Stomach (tissue), 9 donors: ENCODE data around the gene USP13. TPM values are rescaled to one million over a fixed set of nuclear protein-coding genes. Genes with fewer than 3 reads are reported as not detected.

Experiments used
- DNase-seq, 2 donors: peaks; one replicate each; pipeline versions ENCODE4 v3.0.0 to v3.0.0-alpha.2; 2013 to 2019
- H3K27ac ChIP-seq, 5 donors: fragments of 200-600 bp in 4 of 5; sonication (generic) in 4 of 5; one replicate each; pipeline ENCODE4 v1.5.1; 2013 to 2019; ENCODE audit warnings: mild to moderate bottlenecking in 1 of 5, moderate library complexity in 1 of 5
- H3K27me3 ChIP-seq, 3 donors: fragments of 200-600 bp; sonication (generic); one replicate each; pipeline ENCODE4 v1.5.1; 2017 to 2019; ENCODE audit warnings: mixed run types in 1 of 3
- H3K36me3 ChIP-seq, 4 donors: fragments of 200-600 bp; sonication (generic); 1 replicate in 3 of 4; 2 replicates in 1 of 4; pipeline ENCODE4 v1.5.1; 2016 to 2019
- H3K4me1 ChIP-seq, 4 donors: fragments of 200-600 bp; sonication (generic); one replicate each; pipeline ENCODE4 v1.5.1; 2016 to 2019
- H3K4me3 ChIP-seq, 4 donors: fragments of 200-600 bp; sonication (generic) in 3 of 4; one replicate each; pipeline ENCODE4 v1.5.1; 2016 to 2019; ENCODE audit warnings: mild to moderate bottlenecking in 1 of 4
- H3K9me3 ChIP-seq, 4 donors: fragments of 200-600 bp; sonication (generic); one replicate each; pipeline ENCODE4 v1.5.1; 2016 to 2019
- CTCF ChIP-seq, 7 experiments: fragments of 450-650 bp in 4 of 7; fragments of 200-600 bp in 3 of 7; sonication (generic) in 3 of 7; IDR thresholded peaks; one replicate each; pipeline ENCODE4 v1.5.1; 2016 to 2019; ENCODE audit warnings: antibody characterized with exemption in 7 of 7, control low read depth in 2 of 7, mild to moderate bottlenecking in 1 of 7
- EP300 ChIP-seq: sonication (generic); formaldehyde crosslinking; IDR thresholded peaks from one replicate; pipeline ENCODE4 v1.6.1; 2017; ENCODE audit warnings: antibody characterized with exemption
- POLR2A ChIP-seq, 4 donors: fragments of 450-650 bp; IDR thresholded peaks; one replicate each; pipeline ENCODE4 v1.6.1; 2016; ENCODE audit warnings: antibody characterized with exemption in 4 of 4, control low read depth in 2 of 4, mild to moderate bottlenecking in 1 of 4, moderate library complexity in 1 of 4
- POLR2AphosphoS5 ChIP-seq, 3 donors: sonication (generic); formaldehyde crosslinking; IDR thresholded peaks; one replicate each; pipeline ENCODE4 v1.6.1; 2016; ENCODE audit warnings: antibody characterized with exemption in 3 of 3
- WGBS, 5 donors: extraction: QIAGEN DNeasy Blood & Tissue Kit in 3 of 5; methylation state at CpG; one replicate each; pipeline versions ENCODE4 v1.1.5 to v1.1.7; 2013 to 2018; 5-methylcytosine and 5-hydroxymethylcytosine counted together
- intact Hi-C: fragments of 100-400 bp; cut with DNase I; formaldehyde crosslinking; loops from one replicate; pipeline ENCODE4 v1.15.1; 2023; ENCODE audit warnings: low total_unique reads
- polyA plus RNA-seq, 3 donors: library from polyadenylated mRNA; stranded (reverse); fragments of 200-250 nt; gene quantifications; one replicate each; pipeline ENCODE4 v1.2.3, GENCODE V29; 2013
- total RNA-seq, 5 donors: library from RNA; depleted of rRNA; stranded (reverse); fragments of >200 nt; gene quantifications; one replicate each; pipeline versions ENCODE4 v1.1.0 to v1.2.3, GENCODE V29; 2014 to 2016
- donor health status: healthy with polysubstance abuse.
- donor health status: Bipolar disorder and iron deficiency.
- donor health status: healthy.

Gene USP13
- total and polyA plus RNA-seq, 8 donors = 1.3 to 10.3 (median 3.8) TPM

GRCh38 chr3:179688850-179689249 lies 36.0 kb downstream of the USP13 start:
- 94 to 100% (median 96%) methylated on average over 4 of the region's 4 CpGs for WGBS, 5 donors
- H3K36me3 ChIP-seq = peaks cover 0 to 11% (median 2%) of the 10 kb centered on the region in 4 donors
- no peak for TF ChIP-seq POLR2A (IDR thresholded peaks at IDR 0.05)
- no peak for TF ChIP-seq EP300
- TF ChIP-seq CTCF (IDR thresholded peaks at IDR 0.05) = no peak
- no peak for TF ChIP-seq POLR2AphosphoS5 (IDR thresholded peaks at IDR 0.05)
- no peaks in the 10 kb centered on the region for H3K27me3 ChIP-seq
- no peak overlapping the region for H3K4me3 ChIP-seq
- intact Hi-C loops = no loop called here
- no peaks in the 10 kb centered on the region for H3K4me1 ChIP-seq
- H3K27ac ChIP-seq = no peak overlapping the region
- DNase-seq = no peak
- H3K9me3 ChIP-seq = no peaks in the 10 kb centered on the region

- no peak overlapping the region for H3K4me3 ChIP-seq
- peaks cover 0 to 11% (median 2%) of the 10 kb centered on the region in 4 donors for H3K36me3 ChIP-seq
- no peak overlapping the region for H3K27ac ChIP-seq
- no peaks in the 10 kb centered on the region for H3K4me1 ChIP-seq
- 90 to 97% (median 94%) methylated on average over 6 of the region's 6 CpGs for WGBS, 5 donors
- no peaks in the 10 kb centered on the region for H3K9me3 ChIP-seq
- no peak for DNase-seq
- TF ChIP-seq POLR2A (IDR thresholded peaks at IDR 0.05) (no peak), EP300 (no peak), POLR2AphosphoS5 (IDR thresholded peaks at IDR 0.05) (no peak), CTCF (IDR thresholded peaks at IDR 0.05) (no peak)
- H3K27me3 ChIP-seq = no peaks in the 10 kb centered on the region
- intact Hi-C loops = no loop called here
These were observed 41.9 kb downstream of the USP13 start for GRCh38 chr3:179694731-179695130.

- no peak for DNase-seq
- H3K9me3 ChIP-seq = no peaks in the 10 kb centered on the region
- H3K27me3 ChIP-seq = no peaks in the 10 kb centered on the region
- intact Hi-C loops = no loop called here
- no peak overlapping the region for H3K27ac ChIP-seq
- TF ChIP-seq POLR2AphosphoS5 (IDR thresholded peaks at IDR 0.05) = no peak
- TF ChIP-seq EP300 = no peak
- TF ChIP-seq CTCF (IDR thresholded peaks at IDR 0.05) = no peak
- TF ChIP-seq POLR2A (IDR thresholded peaks at IDR 0.05) = no peak
- H3K4me3 ChIP-seq = no peak overlapping the region
- 69 to 86% (median 79%) methylated on average over 4 of the region's 4 CpGs for WGBS, 5 donors
- no peaks in the 10 kb centered on the region for H3K4me1 ChIP-seq
- H3K36me3 ChIP-seq = peaks cover 0 to 2% (median 0%) of the 10 kb centered on the region in 4 donors
These were observed 43.0 kb downstream of the USP13 start for GRCh38 chr3:179695672-179696313.

GRCh38 chr3:179697736-179698332 lies 45.0 kb downstream of the USP13 start:
- H3K4me3 ChIP-seq = no peak overlapping the region
- peaks cover 0 to 14% (median 0%) of the 10 kb centered on the region in 4 donors for H3K36me3 ChIP-seq
- TF ChIP-seq EP300 = no peak
- TF ChIP-seq CTCF (IDR thresholded peaks at IDR 0.05) = no peak
- TF ChIP-seq POLR2AphosphoS5 (IDR thresholded peaks at IDR 0.05) = no peak
- no peak for TF ChIP-seq POLR2A (IDR thresholded peaks at IDR 0.05)
- intact Hi-C loops = no loop called here
- 85 to 95% (median 92%) methylated on average over 2 of the region's 2 CpGs for WGBS, 5 donors
- H3K27me3 ChIP-seq = no peaks in the 10 kb centered on the region
- H3K27ac ChIP-seq = no peak overlapping the region
- H3K9me3 ChIP-seq = no peaks in the 10 kb centered on the region
- no peaks in the 10 kb centered on the region for H3K4me1 ChIP-seq
- DNase-seq = no peak
